ENCODE measurements around the gene PLVAP.

Gene PLVAP

GRCh38 chr19:17322854-17323253 lies 54.3 kb downstream of the PLVAP start:
- TF ChIP-seq, protein P1, sequence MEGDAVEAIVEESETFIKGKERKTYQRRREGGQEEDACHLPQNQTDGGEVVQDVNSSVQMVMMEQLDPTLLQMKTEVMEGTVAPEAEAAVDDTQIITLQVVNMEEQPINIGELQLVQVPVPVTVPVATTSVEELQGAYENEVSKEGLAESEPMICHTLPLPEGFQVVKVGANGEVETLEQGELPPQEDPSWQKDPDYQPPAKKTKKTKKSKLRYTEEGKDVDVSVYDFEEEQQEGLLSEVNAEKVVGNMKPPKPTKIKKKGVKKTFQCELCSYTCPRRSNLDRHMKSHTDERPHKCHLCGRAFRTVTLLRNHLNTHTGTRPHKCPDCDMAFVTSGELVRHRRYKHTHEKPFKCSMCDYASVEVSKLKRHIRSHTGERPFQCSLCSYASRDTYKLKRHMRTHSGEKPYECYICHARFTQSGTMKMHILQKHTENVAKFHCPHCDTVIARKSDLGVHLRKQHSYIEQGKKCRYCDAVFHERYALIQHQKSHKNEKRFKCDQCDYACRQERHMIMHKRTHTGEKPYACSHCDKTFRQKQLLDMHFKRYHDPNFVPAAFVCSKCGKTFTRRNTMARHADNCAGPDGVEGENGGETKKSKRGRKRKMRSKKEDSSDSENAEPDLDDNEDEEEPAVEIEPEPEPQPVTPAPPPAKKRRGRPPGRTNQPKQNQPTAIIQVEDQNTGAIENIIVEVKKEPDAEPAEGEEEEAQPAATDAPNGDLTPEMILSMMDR (IDR thresholded peaks at IDR 0.05; ENCODE audit: low read depth, low read length), result no peak
- DNase-seq (ENCODE audit: low read depth in 2 of 2), result no peak
- H3K4me3 ChIP-seq (replicated peaks in 1 of 2; ENCODE audit: low read depth in 2 of 2, low read length in 2 of 2), result no peak overlapping the region

DNA sequence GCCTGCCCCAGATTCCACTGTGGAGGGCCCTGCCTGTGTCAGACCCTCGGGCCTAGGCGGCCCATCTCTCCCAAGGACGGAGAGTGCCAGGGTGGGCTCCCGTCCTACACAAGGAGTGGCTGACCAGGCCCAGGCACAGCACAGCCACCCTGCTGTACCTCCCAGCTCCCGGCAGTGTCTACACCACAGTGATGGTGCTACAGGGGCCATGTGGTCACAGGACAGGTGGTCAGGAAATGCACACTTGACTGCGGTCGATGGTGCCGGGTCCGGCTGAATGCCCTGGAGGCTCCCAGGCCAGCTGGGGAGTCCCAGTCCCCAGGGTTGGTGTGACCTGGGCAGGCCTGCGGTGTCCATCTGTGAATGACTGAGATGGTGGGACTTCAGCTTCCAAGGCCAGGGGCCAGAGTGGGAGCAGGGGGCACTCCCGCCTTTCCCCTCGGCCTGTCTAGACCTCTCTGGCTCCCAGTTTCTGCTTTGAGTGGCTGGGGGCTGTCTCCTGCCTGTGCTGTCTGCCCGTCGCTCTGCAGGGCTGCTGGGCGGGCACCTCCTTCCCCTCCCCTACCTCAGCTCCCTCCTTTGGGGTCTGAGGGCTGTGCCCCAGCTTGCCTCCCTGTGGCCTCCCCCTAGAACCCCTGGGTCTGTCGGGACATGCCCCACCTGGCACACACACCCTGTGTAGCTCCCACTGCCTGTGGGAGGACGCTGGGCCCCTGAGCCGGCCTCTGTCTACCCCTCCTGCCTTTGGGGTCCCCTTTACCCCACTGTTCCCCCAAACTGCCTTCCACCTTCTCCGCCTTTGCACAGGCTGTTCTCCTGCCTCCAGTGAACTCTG lies 55.3 kb downstream of the PLVAP start:
- TF ChIP-seq, protein P1 (IDR thresholded peaks at IDR 0.05; ENCODE audit: low read depth, low read length), result no peak
- no peak for DNase-seq (ENCODE audit: low read depth in 2 of 2)
- H3K4me3 ChIP-seq (replicated peaks in 1 of 2; ENCODE audit: low read depth in 2 of 2, low read length in 2 of 2), result no peak overlapping the region

DNA sequence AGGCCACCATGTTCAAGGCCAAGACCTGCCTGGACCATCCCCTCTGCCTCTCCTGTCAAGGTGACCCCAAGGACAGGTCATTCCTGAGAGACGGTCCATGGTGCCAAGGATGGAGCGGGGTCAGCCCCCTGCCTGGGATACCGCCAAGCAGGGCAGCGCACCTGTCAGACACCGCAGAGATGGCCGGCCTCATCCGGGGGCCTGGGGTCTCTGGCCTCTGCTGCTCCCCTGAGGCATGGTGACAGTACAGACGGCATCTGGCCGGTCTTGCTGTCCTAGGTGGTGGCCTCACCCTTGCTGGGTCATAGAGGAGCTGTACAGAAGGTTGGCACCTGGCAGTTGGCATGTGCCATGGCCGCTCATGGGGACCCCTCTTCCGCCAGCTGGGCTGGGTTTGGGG lies 56.7 kb downstream of the PLVAP start:
- no peak overlapping the region for H3K4me3 ChIP-seq (replicated peaks in 1 of 2; ENCODE audit: low read depth in 2 of 2, low read length in 2 of 2)
- DNase-seq (ENCODE audit: low read depth in 2 of 2), result no peak
- TF ChIP-seq, protein P1 (IDR thresholded peaks at IDR 0.05; ENCODE audit: low read depth, low read length), result no peak

GRCh38 chr19:17319473-17320238 lies 57.5 kb downstream of the PLVAP start:
- TF ChIP-seq, protein P1 (IDR thresholded peaks at IDR 0.05; ENCODE audit: low read depth, low read length), result no peak
- H3K4me3 ChIP-seq (replicated peaks in 1 of 2; ENCODE audit: low read depth in 2 of 2, low read length in 2 of 2), result no peak overlapping the region
- DNase-seq (ENCODE audit: low read depth in 2 of 2), result no peak

GRCh38 chr19:17318966-17319365 lies 58.2 kb downstream of the PLVAP start:
- DNase-seq (ENCODE audit: low read depth in 2 of 2), result no peak
- TF ChIP-seq, protein P1 (IDR thresholded peaks at IDR 0.05; ENCODE audit: low read depth, low read length), result no peak
- no peak overlapping the region for H3K4me3 ChIP-seq (replicated peaks in 1 of 2; ENCODE audit: low read depth in 2 of 2, low read length in 2 of 2)

DNA sequence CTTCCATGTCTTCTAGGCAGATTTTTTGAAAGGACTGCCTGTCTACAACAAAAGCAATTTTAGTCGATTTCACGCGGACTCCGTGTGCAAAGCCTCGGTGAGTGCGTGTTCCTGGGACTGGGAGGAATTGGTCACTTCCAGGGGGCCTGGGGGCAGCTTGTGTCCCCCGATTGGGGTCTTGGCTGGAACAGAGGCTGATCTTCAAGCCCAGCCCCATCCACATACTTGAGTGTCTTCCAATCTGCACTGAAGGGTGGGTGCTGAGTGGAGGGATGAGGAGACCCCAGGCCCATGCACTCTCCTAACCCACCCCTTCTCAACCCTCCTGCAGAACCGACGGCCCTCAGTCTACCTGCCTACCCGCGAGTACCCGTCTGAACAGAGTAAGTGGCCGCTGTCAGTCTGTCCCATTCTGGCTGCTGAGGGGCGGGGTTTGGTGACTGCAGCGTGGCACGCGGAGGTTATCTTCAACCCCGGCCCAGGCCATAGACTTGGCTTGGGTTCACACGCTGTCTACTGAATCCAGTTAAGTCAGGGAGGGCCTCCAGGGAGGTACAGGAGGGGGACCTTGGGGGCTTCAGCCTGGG lies 63.0 kb downstream of the PLVAP start:
- TF ChIP-seq, protein P1 (IDR thresholded peaks at IDR 0.05; ENCODE audit: low read depth, low read length), result no peak
- no peak for DNase-seq (ENCODE audit: low read depth in 2 of 2)
- H3K4me3 ChIP-seq (replicated peaks in 1 of 2; ENCODE audit: low read depth in 2 of 2, low read length in 2 of 2), result no peak overlapping the region
